VCaP (cell line): ENCODE results near the gene BTBD2.

Source experiments
- H3K27ac ChIP-seq: fragments of 450-650 bp; 2 replicates; pipeline ENCODE4 v1.5.1; 2017
- CTCF ChIP-seq: fragments of 450-650 bp; conservative IDR thresholded peaks from 2 replicates; pipeline ENCODE4 v1.5.1; 2017; ENCODE audit warnings: mild to moderate bottlenecking, moderate library complexity

Gene BTBD2

GRCh38 chr19:1954532-1954933 is 61.0 kb downstream of the BTBD2 start:
- TF ChIP-seq CTCF = no peak
- no peak overlapping the region for H3K27ac ChIP-seq

- H3K27ac ChIP-seq = no peak overlapping the region
- no peak for TF ChIP-seq CTCF
Observed at GRCh38 chr19:1953441-1954094, 61.9 kb downstream of the BTBD2 start.

- no peak overlapping the region for H3K27ac ChIP-seq
- TF ChIP-seq CTCF = no peak
Observed at GRCh38 chr19:1953037-1953436, 62.5 kb downstream of the BTBD2 start.

GRCh38 chr19:1952635-1953034 is 62.9 kb downstream of the BTBD2 start:
- TF ChIP-seq CTCF = no peak
- H3K27ac ChIP-seq = no peak overlapping the region

- TF ChIP-seq CTCF = no peak
- no peak overlapping the region for H3K27ac ChIP-seq
Observed at GRCh38 chr19:1950640-1951039, 64.9 kb downstream of the BTBD2 start.

GRCh38 chr19:1949304-1950101 is 66.0 kb downstream of the BTBD2 start:
- no peak for TF ChIP-seq CTCF
- H3K27ac ChIP-seq = no peak overlapping the region

GRCh38 chr19:1947651-1948209 is 67.8 kb downstream of the BTBD2 start:
- no peak overlapping the region for H3K27ac ChIP-seq
- no peak for TF ChIP-seq CTCF
